HG03521 (cell line): ENCODE results near the gene FOXP1.

Experiments
- ATAC-seq: cut with Tn5 transposase; IDR thresholded peaks from one replicate; pipeline ENCODE4 v1.9.1; 2021; ENCODE audit warnings: mild to moderate bottlenecking, moderate library complexity; ENCODE audit not compliant: unreplicated experiment

FOXP1 gene

DNA sequence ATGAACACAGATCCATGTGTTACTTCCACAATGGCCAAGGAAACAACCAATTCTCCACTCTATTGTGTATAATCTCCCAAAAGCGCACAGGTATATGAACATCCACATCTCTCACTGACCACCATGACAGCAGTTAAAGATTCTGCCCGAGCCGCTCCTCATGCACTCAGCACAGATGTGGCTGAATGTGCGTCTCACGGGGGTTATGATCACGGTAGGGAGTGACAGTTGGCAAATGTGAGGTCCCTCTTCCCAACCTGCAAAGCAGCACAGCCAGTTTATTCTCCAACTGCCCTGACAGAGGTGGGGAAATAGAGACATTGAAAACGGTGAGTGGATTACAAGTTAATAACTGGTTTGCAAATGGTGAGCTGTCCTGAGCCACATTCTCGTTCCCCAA, 17.6 kb downstream of the FOXP1 start:
- no peak for ATAC-seq

DNA sequence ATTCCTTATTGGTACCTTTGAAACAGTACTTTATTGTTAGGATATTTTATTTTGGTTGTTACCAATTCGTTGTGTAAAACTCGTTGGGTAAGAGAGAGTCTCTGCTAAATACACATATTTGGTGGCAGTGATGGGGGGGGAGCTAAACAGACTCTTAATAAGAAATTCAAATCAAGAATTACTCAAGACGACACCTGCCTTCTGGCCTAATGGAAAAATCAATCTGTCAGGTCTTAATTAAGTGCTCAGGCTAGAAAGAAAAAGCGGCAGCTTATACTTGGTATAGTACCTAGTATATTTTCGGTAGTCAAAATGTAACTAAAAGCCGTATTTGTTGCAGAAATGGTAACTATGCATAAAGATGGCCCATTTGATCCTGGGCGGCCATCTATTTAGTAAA, 18.2 kb downstream of the FOXP1 start:
- no peak for ATAC-seq

GRCh38 chr3:71564361-71564760, 19.2 kb downstream of the FOXP1 start:
- ATAC-seq = no peak

- ATAC-seq = peak; percentile 83
These were observed 19.7 kb downstream of the FOXP1 start for GRCh38 chr3:71563827-71564226.

GRCh38 chr3:71562938-71563337, 20.6 kb downstream of the FOXP1 start:
- no peak for ATAC-seq

DNA sequence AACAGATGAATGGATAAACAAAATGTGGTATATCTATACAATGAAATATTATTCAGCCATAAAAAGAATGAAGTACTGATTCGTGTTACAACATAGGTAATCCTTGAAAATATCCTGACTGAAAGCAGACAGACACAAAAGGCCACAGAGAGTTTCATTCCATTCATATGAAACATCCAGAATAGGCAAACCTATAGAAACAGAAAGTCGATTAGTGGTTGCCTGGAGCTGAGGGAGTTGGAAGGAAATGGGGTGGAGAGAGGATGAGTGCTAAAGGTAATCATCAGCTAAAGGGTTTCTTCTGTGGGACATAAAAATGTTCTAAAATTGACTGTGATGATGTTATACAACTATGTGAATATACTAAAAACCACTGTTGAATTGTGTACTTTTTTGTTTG, 22.9 kb downstream of the FOXP1 start:
- no peak for ATAC-seq

GRCh38 chr3:71559578-71560162, 23.9 kb downstream of the FOXP1 start:
- ATAC-seq = no peak

DNA sequence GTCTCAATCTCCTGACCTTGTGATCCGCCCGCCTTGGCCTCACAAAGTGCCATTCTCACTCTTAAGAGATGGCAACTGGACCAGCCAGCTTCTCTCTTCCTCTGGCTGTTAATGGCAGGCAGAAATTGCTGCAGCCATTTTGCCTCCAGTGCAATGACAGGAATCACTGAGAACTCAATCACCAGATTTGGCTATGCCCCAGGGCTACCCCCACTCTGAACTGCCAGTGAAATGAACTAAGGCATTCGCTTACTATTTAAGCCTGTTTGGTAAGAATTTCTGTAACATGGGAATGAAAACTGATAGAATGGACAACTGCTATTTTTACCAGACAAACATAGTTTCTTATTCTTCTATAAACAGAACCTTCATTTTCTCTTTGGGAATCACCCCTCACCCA, 24.5 kb downstream of the FOXP1 start:
- no peak for ATAC-seq

DNA sequence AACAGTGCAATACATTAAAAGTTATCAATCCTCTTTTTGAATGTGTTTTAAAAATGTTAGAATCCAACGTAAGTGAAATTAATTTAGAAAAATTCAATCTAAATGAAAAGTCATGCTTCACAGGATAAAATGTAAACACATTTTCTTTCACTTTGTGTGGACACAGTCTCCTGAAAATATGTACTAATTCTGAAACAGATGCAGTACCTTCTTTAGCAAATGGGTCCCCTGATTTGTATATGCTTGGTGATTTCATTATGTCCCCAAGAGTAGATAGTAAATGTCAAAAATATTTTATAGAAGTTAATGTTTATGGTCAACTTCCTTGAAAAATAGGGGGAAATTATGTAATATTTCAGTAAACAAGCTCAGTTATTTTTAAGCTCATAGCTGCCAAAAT, 28.9 kb downstream of the FOXP1 start:
- no peak for ATAC-seq

DNA sequence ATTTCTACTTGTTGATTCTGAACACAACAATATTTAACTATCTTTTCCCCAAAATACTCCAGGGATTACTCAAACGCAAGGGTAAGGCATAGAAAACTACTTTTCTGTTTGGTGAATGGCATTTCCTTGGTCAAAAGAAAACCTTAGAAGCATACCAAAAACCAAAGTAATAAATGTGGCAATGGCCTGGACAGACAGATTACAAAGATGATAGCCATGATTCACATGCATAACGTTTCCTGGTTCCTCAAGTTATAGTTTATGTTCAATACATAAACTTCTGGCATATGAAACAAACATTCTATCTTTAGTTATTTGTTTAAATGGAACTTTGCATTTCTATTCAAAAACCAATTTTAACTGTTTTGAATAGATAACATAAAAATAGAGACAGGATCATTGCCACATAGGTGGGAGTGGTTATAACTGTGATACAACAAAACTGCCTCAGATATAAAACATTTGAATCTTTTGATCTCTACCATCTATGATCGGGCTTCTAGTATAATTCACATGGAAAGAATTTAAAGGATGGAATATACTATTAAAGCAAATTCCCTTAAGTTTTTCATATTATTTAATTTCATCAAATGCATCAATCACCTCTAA, 32.1 kb downstream of the FOXP1 start:
- no peak for ATAC-seq

DNA sequence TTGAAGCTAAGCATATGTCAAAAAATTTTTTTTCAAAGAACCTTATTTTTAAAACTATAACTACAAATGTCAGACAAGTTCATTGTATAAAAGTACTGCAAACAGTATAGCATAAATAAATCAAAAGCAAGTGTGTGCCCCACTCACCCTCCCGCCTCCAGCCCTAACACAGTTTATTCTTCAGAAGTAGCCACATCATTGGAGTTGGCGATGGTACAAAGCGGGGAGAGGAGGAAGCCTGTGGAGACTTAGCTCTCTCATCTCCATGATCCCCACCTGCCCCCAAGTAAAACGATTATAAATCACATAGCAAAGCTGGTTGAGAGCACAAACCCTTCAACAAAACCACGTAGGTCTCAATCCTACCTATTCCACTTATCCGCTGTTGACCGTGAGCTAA, 33.6 kb downstream of the FOXP1 start:
- no peak for ATAC-seq

DNA sequence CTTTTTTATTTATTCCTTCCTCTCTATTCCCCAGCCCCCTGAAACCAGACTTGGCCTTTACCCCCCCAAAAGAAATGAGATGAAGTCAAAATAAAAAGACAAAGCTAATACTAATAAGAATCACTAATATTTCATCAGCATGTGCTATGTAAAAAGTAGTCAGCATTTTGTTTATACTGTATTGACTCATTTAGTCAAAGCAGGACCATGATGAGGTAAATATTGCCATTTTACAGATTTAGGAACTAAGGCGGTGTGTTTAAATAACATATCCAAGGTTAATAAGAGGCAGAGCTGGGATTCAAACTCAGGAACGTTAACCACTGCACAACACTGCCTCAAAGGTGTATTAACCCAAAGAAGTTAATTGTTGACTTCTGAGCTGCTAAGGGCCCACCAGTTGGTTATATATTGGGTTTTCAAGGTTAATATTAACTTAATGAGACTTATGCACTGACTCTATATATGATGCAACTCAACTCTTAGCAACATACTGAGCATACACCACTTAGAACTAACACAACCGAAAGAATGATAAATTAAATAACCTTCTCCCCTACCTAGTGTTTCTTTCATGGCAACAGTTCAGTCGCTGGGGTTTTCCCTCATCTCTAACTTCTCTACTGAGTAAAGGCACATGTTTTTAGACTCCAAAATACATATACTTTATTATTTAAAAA, 34.7 kb downstream of the FOXP1 start:
- ATAC-seq = peak; percentile 84

DNA sequence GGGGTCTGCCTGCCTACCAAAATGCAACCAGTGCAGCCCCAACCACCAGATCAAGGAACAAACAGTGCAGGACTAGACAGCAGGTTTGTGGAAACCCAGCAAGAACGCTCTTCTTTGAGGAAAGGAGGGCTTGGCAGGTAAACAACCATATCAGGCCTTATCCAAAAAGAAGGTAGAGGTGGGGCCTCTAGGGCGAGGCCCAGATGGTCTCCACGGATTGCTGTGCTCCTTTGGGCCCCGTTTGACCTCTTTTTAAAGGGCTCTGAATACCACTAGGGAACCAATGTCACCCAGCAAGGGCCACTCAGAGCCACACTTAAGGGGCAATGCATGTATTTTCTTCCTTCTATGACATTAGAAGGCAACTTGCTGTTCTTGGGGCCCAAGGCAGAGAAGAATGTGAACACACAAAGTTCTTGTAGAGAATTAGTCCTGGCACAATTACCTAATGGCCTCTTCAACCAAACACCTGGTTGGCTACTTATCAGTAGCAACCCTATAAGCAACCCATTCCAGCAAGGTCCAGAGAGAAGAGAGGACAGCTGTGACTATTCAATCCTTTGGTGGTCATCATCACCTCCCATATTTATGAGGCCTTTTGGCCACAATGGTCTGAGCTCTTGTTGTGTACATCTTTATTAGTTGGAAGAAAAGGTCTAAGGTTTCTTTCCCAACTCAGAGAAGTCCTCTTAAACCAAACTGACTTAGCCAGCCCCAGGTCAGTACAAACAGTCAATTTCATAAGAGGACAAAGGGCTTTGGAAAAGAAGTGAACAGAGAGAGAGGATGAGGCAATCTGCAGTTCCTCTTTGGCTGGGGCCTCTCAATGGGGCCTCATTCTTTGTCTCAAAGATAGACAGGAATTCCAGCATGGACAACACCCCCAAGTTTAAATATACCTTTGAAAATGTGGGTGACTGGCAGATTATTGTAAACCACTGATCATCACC, 36.0 kb downstream of the FOXP1 start:
- ATAC-seq = no peak

DNA sequence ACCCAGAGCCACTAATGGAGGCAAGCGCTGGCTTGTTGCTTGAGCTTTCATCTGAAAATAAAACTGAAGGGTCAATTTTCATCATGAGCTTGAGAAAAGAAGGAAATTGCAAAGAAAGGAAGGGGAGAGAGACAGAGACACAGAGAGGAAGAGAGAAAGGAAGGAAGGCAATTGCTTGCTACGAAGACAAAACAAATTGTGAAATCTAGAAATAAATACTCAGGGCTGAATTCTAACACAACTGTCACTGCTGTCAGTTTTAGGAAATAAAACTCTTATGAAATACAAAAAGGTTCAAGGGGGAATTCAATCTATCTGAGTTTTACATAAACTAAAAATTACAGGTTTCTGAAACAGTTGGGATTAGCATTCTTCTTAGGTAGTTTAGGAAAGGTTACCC, 36.7 kb downstream of the FOXP1 start:
- no peak for ATAC-seq

- no peak for ATAC-seq
These were observed 38.2 kb downstream of the FOXP1 start for GRCh38 chr3:71545330-71545729.

DNA sequence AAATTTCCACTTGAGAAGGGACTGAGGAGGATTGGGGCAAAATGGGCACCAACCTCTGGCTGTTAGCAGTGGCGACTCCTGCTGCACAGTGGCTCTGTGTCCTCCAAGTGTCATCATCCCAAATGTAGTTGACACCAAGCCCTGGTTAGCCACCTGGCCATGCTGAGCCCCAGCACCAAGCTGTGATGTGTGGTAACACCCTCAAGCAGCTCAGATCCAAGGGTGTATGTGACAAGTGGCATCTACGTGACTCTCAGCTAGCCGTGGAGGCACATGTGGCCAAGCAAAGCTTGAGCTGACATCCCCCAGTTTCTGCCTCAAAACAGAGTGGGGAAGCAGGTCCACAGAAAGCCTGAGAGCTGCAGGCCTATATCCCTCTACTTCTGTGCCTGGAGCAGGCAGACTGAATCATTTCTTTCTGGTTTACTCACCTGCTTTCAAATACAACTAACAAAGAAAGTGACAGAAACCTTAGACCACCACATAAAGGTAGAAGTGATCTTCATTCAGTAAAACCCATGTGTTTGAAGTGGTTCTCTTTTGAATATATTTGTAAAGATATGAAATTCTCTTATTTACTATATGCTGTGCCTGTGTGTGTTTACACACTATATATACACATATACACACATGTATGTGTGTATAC, 40.0 kb downstream of the FOXP1 start:
- ATAC-seq = no peak

- peak; percentile 66 for ATAC-seq
These were observed 40.8 kb downstream of the FOXP1 start for GRCh38 chr3:71542521-71543370.

DNA sequence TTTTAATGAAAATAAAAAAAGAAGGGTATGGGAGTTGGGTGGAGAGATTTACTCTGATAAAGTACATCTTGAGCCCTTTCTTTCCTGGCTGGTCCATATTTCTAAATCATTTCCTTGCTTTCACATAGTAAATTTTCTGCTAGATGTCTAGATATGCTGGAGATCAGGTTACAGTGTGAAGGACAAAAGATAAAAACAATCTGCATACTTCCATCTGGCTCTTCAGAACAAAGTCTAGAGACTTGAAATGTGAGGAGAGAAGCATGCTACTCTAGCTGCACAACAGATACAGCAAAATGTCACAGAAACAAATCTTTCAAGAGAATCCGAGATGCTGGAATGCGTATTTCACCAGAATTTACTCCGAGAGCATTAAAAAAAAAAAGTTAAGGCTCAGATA, 42.2 kb downstream of the FOXP1 start:
- ATAC-seq = no peak

GRCh38 chr3:71537211-71537611, 46.3 kb downstream of the FOXP1 start:
- ATAC-seq = no peak

- ATAC-seq = no peak
These were observed 47.1 kb downstream of the FOXP1 start for GRCh38 chr3:71536376-71536965.
